Muscle of leg (tissue), 11 donors: ENCODE measurements around the gene RAB31. TPM values are rescaled to one million over a fixed set of nuclear protein-coding genes. Genes with fewer than 3 reads are reported as not detected.

Source experiments
- DNase-seq: peaks from one replicate; pipeline ENCODE4 v3.0.0; 2013
- H3K27ac ChIP-seq: one replicate; pipeline ENCODE4 v1.5.1; 2013; ENCODE audit warnings: mild to moderate bottlenecking, low read length, control low read depth
- H3K27me3 ChIP-seq: one replicate; pipeline ENCODE4 v1.6.1; 2013; ENCODE audit warnings: low read length; ENCODE audit not compliant: control insufficient read depth, insufficient read depth
- H3K36me3 ChIP-seq: one replicate; pipeline ENCODE4 v1.6.1; 2013; ENCODE audit warnings: low read length; ENCODE audit not compliant: control insufficient read depth, insufficient read depth
- H3K4me1 ChIP-seq: one replicate; pipeline ENCODE4 v1.6.1; 2013; ENCODE audit warnings: low read length; ENCODE audit not compliant: control insufficient read depth, insufficient read depth
- H3K4me3 ChIP-seq: one replicate; pipeline ENCODE4 v1.5.1; 2013; ENCODE audit warnings: low read length, control low read depth
- H3K9me3 ChIP-seq: replicated peaks from 2 replicates; pipeline ENCODE4 v1.6.1; 2013; ENCODE audit warnings: low read depth, low read length; ENCODE audit not compliant: control insufficient read depth
- WGBS: methylation state at CpG from one replicate; pipeline ENCODE4 v1.1.5; 2013; ENCODE audit warnings: missing lambda C conversion rate; ENCODE audit not compliant: insufficient coverage; 5-methylcytosine and 5-hydroxymethylcytosine counted together
- polyA plus RNA-seq, 8 donors: library from polyadenylated mRNA; unstranded; fragments of 120-200 nt; gene quantifications; one replicate each; pipeline versions ENCODE4 v1.2.1 to v1.2.3, GENCODE V29; 2013; ENCODE audit warnings: inconsistent platforms in 1 of 8, low replicate concordance in 1 of 8; ENCODE audit not compliant: insufficient read length in 8 of 8, insufficient read depth in 1 of 8
- total RNA-seq: library from RNA; stranded (reverse); fragments of 120-200 nt; gene quantifications from one replicate; pipeline ENCODE4 v1.2.4, GENCODE V29; 2013

The RAB31 gene
- total and polyA plus RNA-seq, 9 donors = 19.6 to 40.8 (median 27.6) TPM

DNA sequence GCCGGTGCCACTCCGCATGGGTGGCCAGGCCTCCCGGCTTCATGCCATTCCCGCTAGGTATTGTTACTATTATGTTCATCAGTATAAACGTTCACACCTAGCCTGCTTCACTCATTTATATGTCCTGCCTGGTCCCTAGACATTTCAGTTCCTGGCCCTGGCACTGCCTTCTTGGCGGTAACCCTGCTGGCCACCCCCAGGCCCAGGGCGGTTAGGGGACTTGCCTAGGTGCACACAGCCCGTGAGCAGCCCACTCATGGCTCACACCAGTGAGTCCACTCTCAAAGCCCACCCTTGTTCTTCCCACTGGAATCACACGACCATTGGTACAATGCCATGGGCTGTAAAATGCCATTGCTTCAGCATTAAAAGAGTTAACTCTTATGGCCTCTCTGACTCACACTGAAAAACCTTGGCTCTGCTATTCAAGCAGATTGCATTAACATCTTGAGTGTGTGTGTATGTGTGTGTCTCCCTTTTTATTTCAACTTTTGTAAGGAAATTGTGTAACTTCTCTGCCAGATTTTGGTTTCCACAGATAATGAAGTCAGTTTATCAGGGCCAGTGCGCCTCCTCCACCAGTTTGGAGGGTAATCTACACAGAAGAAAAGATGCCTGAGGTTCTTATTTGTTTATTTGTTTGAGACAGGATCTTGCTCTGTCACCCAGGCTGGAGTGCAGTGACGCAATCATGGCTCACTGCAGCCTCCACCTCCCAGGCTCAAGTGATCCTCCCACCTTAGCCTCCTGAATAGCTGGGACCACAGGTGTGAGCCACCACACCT is 74.2 kb downstream of the RAB31 start:
- no peaks in the 10 kb centered on the region for H3K9me3 ChIP-seq
- H3K36me3 ChIP-seq = no peaks in the 10 kb centered on the region
- H3K27me3 ChIP-seq = no peaks in the 10 kb centered on the region
- peaks cover 2% of the 10 kb centered on the region for H3K4me1 ChIP-seq
- no peak overlapping the region for H3K27ac ChIP-seq
- peak; percentile 69 for DNase-seq
- 59% methylated on average over 6 of the region's 11 CpGs for WGBS
- no peak overlapping the region for H3K4me3 ChIP-seq

DNA sequence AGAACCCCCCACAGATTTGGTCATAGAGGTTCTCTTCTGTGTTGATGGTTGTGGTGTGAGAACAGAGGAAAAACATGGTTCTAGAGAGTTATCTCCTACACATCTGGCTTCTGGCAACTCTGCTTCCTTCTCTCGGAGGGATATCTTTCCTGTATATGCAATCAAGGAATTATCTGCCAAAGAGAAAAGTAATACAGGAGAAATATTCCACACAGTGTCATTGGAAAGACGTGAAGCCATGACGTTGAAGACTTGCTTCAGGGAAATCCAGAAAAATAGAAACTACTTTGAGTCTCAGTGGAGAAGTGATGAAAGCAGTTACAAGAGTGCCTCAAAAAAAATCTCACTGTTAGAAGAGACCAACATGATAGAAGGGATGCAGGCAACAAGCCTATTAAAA is 78.5 kb downstream of the RAB31 start:
- no CpG with 5 or more reads among the region's 3 CpGs for WGBS
- peak; percentile 87 for DNase-seq
- Histone ChIP-seq H3K9me3 (no peaks in the 10 kb centered on the region), H3K4me1 (peaks cover 2% of the 10 kb centered on the region), H3K27me3 (no peaks in the 10 kb centered on the region), H3K27ac (no peak overlapping the region), H3K4me3 (no peak overlapping the region), H3K36me3 (no peaks in the 10 kb centered on the region)

DNA sequence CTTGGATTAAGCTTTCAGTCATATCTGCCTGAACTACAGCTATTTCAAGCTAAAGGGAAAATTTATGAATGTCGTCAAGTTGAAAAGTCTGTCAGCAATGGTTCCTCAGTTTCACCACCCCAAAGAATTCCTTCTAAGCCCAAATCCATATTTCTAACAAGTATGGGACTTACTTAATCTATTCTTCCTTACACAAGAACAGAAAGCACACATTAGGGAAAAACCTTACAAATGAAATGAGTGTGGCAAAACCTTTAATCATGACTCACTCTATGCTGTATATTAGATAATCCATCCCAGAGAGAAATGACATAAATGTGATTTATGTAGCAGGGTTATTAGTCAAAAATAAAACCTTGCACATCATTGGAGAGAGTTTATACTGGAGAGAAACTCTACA is 78.9 kb downstream of the RAB31 start:
- no CpG with 5 or more reads among the region's 1 CpG for WGBS
- Histone ChIP-seq H3K9me3 (no peaks in the 10 kb centered on the region), H3K27ac (no peak overlapping the region), H3K36me3 (no peaks in the 10 kb centered on the region), H3K4me1 (peaks cover 2% of the 10 kb centered on the region), H3K4me3 (no peak overlapping the region), H3K27me3 (no peaks in the 10 kb centered on the region)
- no peak for DNase-seq

DNA sequence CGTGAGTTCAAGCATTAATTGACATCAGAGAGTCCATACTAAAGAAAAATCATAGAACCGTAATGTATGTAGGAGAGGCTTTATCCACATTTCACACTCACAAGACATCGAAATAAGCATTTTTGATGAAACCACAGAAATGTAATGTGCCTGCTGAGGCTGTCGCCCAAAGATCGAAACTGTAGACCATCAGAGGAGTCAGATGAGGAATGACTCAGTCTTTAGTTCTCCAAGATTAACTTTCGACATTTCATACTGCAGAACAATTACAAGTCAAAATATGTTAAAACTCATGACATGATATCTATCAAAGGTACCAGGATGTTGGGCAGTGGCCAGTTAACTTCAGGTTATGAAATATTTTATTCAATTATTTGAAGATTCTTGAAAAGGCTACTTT is 79.6 kb downstream of the RAB31 start:
- WGBS = no CpG with 5 or more reads among the region's 6 CpGs

DNA sequence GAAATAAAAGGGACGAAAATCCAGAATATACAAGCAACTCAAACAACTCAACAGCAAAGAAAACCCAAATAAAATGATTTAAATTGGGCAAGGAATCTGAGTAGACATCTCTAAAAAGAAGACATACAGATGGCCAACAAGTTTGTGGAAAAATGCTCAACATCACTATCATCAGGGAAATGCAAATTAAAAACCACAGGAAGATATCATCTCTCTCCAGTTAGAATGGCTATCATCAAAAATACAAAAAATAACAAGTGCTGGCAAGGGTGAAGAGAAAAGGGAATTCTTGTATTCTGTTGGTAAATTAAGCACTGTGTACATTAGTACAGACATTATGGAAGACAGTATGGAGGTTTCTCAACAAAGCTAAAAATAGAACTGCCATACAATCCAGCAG is 80.0 kb downstream of the RAB31 start:
- Histone ChIP-seq H3K36me3 (peaks cover 3% of the 10 kb centered on the region), H3K27me3 (no peaks in the 10 kb centered on the region), H3K27ac (no peak overlapping the region), H3K4me1 (peaks cover 2% of the 10 kb centered on the region), H3K4me3 (no peak overlapping the region), H3K9me3 (no peaks in the 10 kb centered on the region)
- no peak for DNase-seq
- no CpG with 5 or more reads among the region's 1 CpG for WGBS

More for the DNA sequence above, 79.6 kb downstream of the RAB31 start:
- Histone ChIP-seq H3K27me3 (no peaks in the 10 kb centered on the region), H3K9me3 (no peaks in the 10 kb centered on the region), H3K36me3 (peaks cover 3% of the 10 kb centered on the region), H3K27ac (no peak overlapping the region), H3K4me3 (no peak overlapping the region), H3K4me1 (peaks cover 2% of the 10 kb centered on the region)
- no peak for DNase-seq

DNA sequence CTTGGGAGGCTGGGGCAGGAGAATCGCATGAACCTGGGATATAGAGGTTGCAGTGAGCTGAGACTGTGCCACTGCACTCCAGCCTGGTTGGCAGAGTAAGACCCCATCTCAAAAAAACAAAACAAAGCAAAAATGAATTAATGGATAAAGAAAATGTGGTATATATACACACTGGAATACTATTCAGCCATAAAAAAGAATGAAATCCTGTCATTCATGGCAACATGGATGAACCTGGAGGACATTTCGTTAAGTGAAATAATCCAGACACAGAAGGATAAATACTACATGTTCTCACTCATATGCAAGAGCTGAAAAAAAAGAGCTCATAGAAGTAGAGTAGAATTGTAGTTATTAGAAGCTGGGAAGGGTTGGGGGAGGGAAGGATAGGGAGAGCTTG is 80.8 kb downstream of the RAB31 start:
- WGBS = no CpG with 5 or more reads among the region's 2 CpGs
- no peak for DNase-seq
- H3K9me3 ChIP-seq = no peaks in the 10 kb centered on the region
- peaks cover 2% of the 10 kb centered on the region for H3K4me1 ChIP-seq
- H3K4me3 ChIP-seq = no peak overlapping the region
- no peak overlapping the region for H3K27ac ChIP-seq
- no peaks in the 10 kb centered on the region for H3K27me3 ChIP-seq
- peaks cover 3% of the 10 kb centered on the region for H3K36me3 ChIP-seq

DNA sequence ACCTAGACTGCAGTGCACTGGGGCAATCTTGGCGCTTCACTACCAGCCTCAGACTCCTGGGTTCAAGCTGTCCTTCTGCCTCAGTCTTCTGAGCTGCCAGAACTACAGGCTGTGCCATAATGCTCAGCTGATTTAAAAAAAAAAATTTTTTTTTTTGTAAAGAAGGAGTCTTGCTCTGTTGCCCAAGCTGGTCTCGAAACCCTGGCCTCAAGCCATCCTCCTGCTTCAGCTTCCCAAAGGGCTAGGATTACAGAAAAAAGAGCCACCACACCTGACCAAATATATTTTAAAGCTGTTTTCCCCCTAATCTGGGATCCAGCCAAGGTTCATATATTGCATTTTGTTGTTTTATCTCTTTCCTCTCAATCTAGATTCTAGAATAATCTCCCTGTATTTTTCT is 82.2 kb downstream of the RAB31 start:
- Histone ChIP-seq H3K4me3 (no peak overlapping the region), H3K27me3 (no peaks in the 10 kb centered on the region), H3K36me3 (peaks cover 3% of the 10 kb centered on the region), H3K4me1 (peaks cover 2% of the 10 kb centered on the region), H3K27ac (no peak overlapping the region), H3K9me3 (no peaks in the 10 kb centered on the region)
- WGBS = 83% methylated on average over 1 of the region's 2 CpGs
- DNase-seq = no peak

DNA sequence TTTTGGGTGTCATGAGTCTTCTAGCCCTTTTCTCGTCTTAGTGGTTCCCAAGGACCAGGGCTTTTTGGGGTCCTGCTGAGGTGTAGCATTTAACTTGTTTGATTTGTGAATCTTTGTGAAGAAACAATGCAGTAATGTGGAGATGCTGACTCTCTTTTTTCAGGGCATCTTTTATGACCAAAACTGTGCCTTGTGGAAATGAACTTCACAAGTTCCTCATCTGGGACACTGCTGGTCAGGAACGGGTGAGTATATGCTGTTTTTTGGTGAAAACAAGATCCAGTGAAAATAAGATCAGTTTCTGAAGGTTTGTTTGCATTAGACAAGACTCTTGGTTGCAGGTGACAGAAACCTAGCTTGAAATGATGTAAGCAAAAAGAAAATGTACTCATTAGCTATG is 83.9 kb downstream of the RAB31 start:
- Histone ChIP-seq H3K36me3 (peaks cover 3% of the 10 kb centered on the region), H3K27me3 (no peaks in the 10 kb centered on the region), H3K27ac (no peak overlapping the region), H3K4me3 (no peak overlapping the region), H3K4me1 (no peaks in the 10 kb centered on the region), H3K9me3 (no peaks in the 10 kb centered on the region)
- WGBS = 60% methylated on average over 1 of the region's 2 CpGs
- no peak for DNase-seq

DNA sequence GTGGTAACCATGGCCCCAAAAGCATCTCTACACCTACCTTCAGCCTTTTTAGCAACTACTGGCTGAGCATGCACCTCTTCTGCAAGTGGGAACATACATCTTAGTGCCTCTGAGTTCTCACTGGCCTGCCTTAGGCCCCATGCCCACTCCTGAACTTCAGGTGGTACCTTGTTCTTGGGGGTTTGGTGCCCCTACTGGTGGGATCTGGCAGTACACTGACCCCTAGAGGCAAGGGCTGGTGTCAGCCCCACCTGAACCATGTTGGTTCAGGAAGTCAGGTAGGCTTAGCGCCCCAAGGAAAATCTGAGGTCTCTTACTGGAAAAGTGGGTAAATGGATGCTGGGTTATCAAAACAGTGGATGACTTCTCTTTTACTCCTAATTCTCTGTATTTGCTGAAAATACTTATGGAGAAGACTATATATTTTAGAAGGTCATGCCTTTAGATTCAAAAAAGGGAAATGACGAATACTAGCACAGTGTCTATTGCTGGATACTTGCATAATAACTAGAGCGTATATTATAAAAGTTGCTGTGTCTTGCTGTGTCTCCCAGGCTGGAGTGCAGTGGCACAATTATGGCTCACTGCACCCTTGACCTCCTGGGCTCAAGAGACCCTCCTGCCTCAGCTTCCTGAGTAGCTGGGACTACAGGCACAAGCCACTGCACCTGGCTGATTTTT is 84.6 kb downstream of the RAB31 start:
- Histone ChIP-seq H3K36me3 (peaks cover 3% of the 10 kb centered on the region), H3K27ac (no peak overlapping the region), H3K9me3 (no peaks in the 10 kb centered on the region), H3K4me3 (no peak overlapping the region), H3K27me3 (no peaks in the 10 kb centered on the region), H3K4me1 (peaks cover 3% of the 10 kb centered on the region)
- 100% methylated on average over 1 of the region's 3 CpGs for WGBS
- DNase-seq = no peak

DNA sequence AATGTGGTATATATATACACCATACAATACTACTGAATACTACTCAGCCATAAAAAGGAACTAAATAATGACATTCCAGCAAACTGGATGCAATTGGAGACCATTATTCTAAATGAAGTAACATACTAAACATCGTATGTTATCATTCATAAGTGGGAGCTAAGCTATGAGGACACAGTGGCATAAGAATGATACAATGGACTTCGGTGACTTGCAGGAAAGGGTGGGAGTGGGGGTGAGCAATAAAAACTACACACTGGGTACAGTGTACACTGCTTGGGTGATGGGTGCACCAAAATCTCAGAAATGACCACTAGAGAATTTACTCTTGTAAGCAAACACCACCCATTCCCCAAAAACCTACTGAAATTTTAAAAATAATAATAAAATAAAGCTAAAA is 87.9 kb downstream of the RAB31 start:
- DNase-seq = no peak
- Histone ChIP-seq H3K27me3 (no peaks in the 10 kb centered on the region), H3K4me1 (peaks cover 6% of the 10 kb centered on the region), H3K36me3 (peaks cover 3% of the 10 kb centered on the region), H3K9me3 (no peaks in the 10 kb centered on the region), H3K4me3 (no peak overlapping the region), H3K27ac (no peak overlapping the region)
- WGBS = no CpG with 5 or more reads among the region's 2 CpGs
